CD4-positive, alpha-beta T cell treated with Interleukin-1 beta for 1 hour (primary cell): ENCODE data around the gene JOSD2.
"Not testable (repeated sequence)": the region's sequence is repeated elsewhere in the genome, so short reads cannot be mapped to it uniquely, and the experiment has no call there.

Experiments used
- DNase-seq, 2 donors: peaks; one replicate each; pipeline ENCODE4 v3.0.0-alpha.2; 2020 to 2022

JOSD2 gene

GRCh38 chr19:50546527-50547221 lies 35.7 kb upstream of the JOSD2 start:
- no peak for DNase-seq

GRCh38 chr19:50542943-50543342 lies 32.0 kb upstream of the JOSD2 start:
- no peak for DNase-seq

GRCh38 chr19:50537769-50538230 lies 26.8 kb upstream of the JOSD2 start:
- DNase-seq, result peak; percentile 47 to 55

GRCh38 chr19:50537306-50537685 lies 26.3 kb upstream of the JOSD2 start:
- no peak for DNase-seq

GRCh38 chr19:50536662-50537305 lies 25.8 kb upstream of the JOSD2 start:
- DNase-seq, result no peak

GRCh38 chr19:50535672-50536187 lies 24.7 kb upstream of the JOSD2 start:
- no peak for DNase-seq

- DNase-seq, result no peak
These were observed 23.5 kb upstream of the JOSD2 start for GRCh38 chr19:50534478-50534877.

GRCh38 chr19:50532952-50533351 lies 22.0 kb upstream of the JOSD2 start:
- no peak for DNase-seq

- no peak for DNase-seq
These were observed 20.2 kb upstream of the JOSD2 start for GRCh38 chr19:50531171-50531612.

GRCh38 chr19:50528052-50528451 lies 17.1 kb upstream of the JOSD2 start:
- DNase-seq, result not testable (repeated sequence)

GRCh38 chr19:50522881-50523280 lies 11.9 kb upstream of the JOSD2 start:
- DNase-seq, result no peak

- no peak for DNase-seq
These were observed 10.0 kb upstream of the JOSD2 start for GRCh38 chr19:50520822-50521465.

- DNase-seq, result no peak
These were observed 8.1 kb upstream of the JOSD2 start for GRCh38 chr19:50519006-50519575.

- DNase-seq, result no peak
These were observed 7.4 kb upstream of the JOSD2 start for GRCh38 chr19:50518091-50519005.

GRCh38 chr19:50517704-50518075 lies 6.7 kb upstream of the JOSD2 start:
- DNase-seq, result no peak

GRCh38 chr19:50516964-50517703 lies 6.1 kb upstream of the JOSD2 start:
- DNase-seq, result no peak

- no peak for DNase-seq
These were observed 5.5 kb upstream of the JOSD2 start for GRCh38 chr19:50516456-50516855.

GRCh38 chr19:50515168-50515561 lies 4.2 kb upstream of the JOSD2 start:
- no peak for DNase-seq

- DNase-seq, result no peak
These were observed 3.6 kb upstream of the JOSD2 start for GRCh38 chr19:50514346-50515167.

- DNase-seq, result no peak
These were observed 2.9 kb upstream of the JOSD2 start, which contains the start of gene ASPDH for GRCh38 chr19:50513746-50514345. ASPDH (minus strand) TSS chr19:50513913; CDS start chr19:50513823, 90 bp downstream.
